GM23338 (cell line): ENCODE results near the gene KIF18B. TPM values are rescaled to one million over a fixed set of nuclear protein-coding genes. Genes with fewer than 3 reads are reported as not detected.

Experiments used
- ATAC-seq: fragments of 200-7000 bp; cut with Tn5 transposase; 3 replicates; pipeline ENCODE4 v1.9.1; 2020
- DNase-seq: peaks from one replicate; pipeline ENCODE4 v3.0.0-alpha.2; 2015; ENCODE audit warnings: low spot score
- H2AFZ ChIP-seq: fragments of 200-600 bp; sonication (generic); 2 replicates; pipeline ENCODE4 v1.8.0; 2016; ENCODE audit warnings: antibody characterized with exemption, mild to moderate bottlenecking, moderate library complexity
- H3F3A ChIP-seq: fragments of 200-600 bp; sonication (generic); replicated peaks from 2 replicates; pipeline ENCODE4 v1.8.0; 2017; ENCODE audit warnings: antibody characterized with exemption, mixed run types, low read depth
- H3K27ac ChIP-seq: fragments of 200-600 bp; sonication (generic); 2 replicates; pipeline ENCODE4 v1.6.1; 2016; ENCODE audit warnings: low read depth
- H3K27me3 ChIP-seq: fragments of 200-600 bp; sonication (generic); 2 replicates; pipeline ENCODE4 v1.8.0; 2016; ENCODE audit warnings: mild to moderate bottlenecking, mixed run types, moderate library complexity; ENCODE audit not compliant: insufficient read depth
- H3K36me3 ChIP-seq: fragments of 200-600 bp; sonication (generic); 2 replicates; pipeline ENCODE4 v1.8.0; 2016; ENCODE audit warnings: mild to moderate bottlenecking; ENCODE audit not compliant: insufficient read depth
- H3K4me1 ChIP-seq: fragments of 200-600 bp; sonication (generic); 2 replicates; pipeline ENCODE4 v1.8.0; 2016; ENCODE audit warnings: mild to moderate bottlenecking, moderate library complexity; ENCODE audit not compliant: insufficient read depth
- H3K4me2 ChIP-seq: fragments of 200-600 bp; sonication (generic); 2 replicates; pipeline ENCODE4 v1.7.1; 2017; ENCODE audit warnings: mixed run types
- H3K4me3 ChIP-seq: fragments of 200-600 bp; sonication (generic); 2 replicates; pipeline ENCODE4 v1.6.1; 2016; ENCODE audit warnings: mixed run types
- H3K79me2 ChIP-seq: fragments of 200-600 bp; sonication (generic); replicated peaks from 2 replicates; pipeline ENCODE4 v1.8.0; 2017; ENCODE audit warnings: mild to moderate bottlenecking; ENCODE audit not compliant: insufficient read depth
- H3K9me2 ChIP-seq: fragments of 200-600 bp; sonication (generic); 2 replicates; pipeline ENCODE4 v1.8.0; 2017; ENCODE audit not compliant: insufficient read depth
- H4K20me1 ChIP-seq: fragments of 200-600 bp; sonication (generic); replicated peaks from 2 replicates; pipeline ENCODE4 v1.8.0; 2017; ENCODE audit warnings: mild to moderate bottlenecking; ENCODE audit not compliant: insufficient read depth
- H3K27ac Mint-ChIP-seq: 2 replicates; pipeline ENCODE4 v1.8.0; 2020; ENCODE audit warnings: inconsistent platforms, mild to moderate bottlenecking, moderate library complexity, mixed read lengths
- H3K27me3 Mint-ChIP-seq: 3 replicates; pipeline ENCODE4 v1.8.0; 2022; ENCODE audit warnings: low read depth, mild to moderate bottlenecking, moderate library complexity, mixed read lengths, inconsistent platforms; ENCODE audit not compliant: insufficient read depth, poor library complexity
- H3K36me3 Mint-ChIP-seq: 3 replicates; pipeline ENCODE4 v1.8.0; 2021; ENCODE audit warnings: low read depth, mild to moderate bottlenecking, inconsistent platforms, moderate library complexity, mixed read lengths
- H3K4me1 Mint-ChIP-seq: 3 replicates; pipeline ENCODE4 v1.8.0; 2020; ENCODE audit warnings: mild to moderate bottlenecking, inconsistent platforms, mixed read lengths
- H3K4me3 Mint-ChIP-seq: 3 replicates; pipeline ENCODE4 v1.8.0; 2021; ENCODE audit warnings: moderate library complexity, mild to moderate bottlenecking, inconsistent platforms, mixed read lengths
- H3K9me3 Mint-ChIP-seq: 3 replicates; pipeline ENCODE4 v1.8.0; 2020; ENCODE audit warnings: moderate library complexity, mild to moderate bottlenecking, inconsistent platforms, mixed read lengths
- CREB1 ChIP-seq: fragments of 250-450 bp; sonication (Bioruptor Pico); IDR thresholded peaks from 2 replicates; pipeline ENCODE4 v1.5.0; 2020; ENCODE audit warnings: low read depth, mild to moderate bottlenecking, moderate library complexity
- EZH2 ChIP-seq: fragments of 200-600 bp; sonication (generic); IDR thresholded peaks from one replicate; pipeline ENCODE4 v1.8.0; 2017; ENCODE audit warnings: antibody characterized with exemption, mild to moderate bottlenecking, low read depth; ENCODE audit not compliant: unreplicated experiment
- EZH2phosphoT487 ChIP-seq: fragments of 200-600 bp; sonication (generic); IDR thresholded peaks from one replicate; pipeline ENCODE4 v1.8.1; 2018; ENCODE audit warnings: antibody characterized with exemption; ENCODE audit not compliant: unreplicated experiment
- JUNB ChIP-seq: IDR thresholded peaks from one replicate; pipeline ENCODE4 v1.6.1; 2016; ENCODE audit warnings: antibody characterized with exemption; ENCODE audit not compliant: unreplicated experiment
- NANOG ChIP-seq: IDR thresholded peaks from 2 replicates; pipeline ENCODE4 v1.6.1; 2016; ENCODE audit warnings: antibody characterized with exemption, borderline replicate concordance
- POLR2AphosphoS5 ChIP-seq: IDR thresholded peaks from 2 replicates; pipeline ENCODE4 v1.6.1; 2016; ENCODE audit warnings: antibody characterized with exemption, low read depth
- STAT1 ChIP-seq: IDR thresholded peaks from one replicate; pipeline ENCODE4 v1.6.1; 2016; ENCODE audit warnings: antibody characterized with exemption; ENCODE audit not compliant: unreplicated experiment
- ZNF331 ChIP-seq: fragments of 250-450 bp; sonication (Bioruptor Pico); IDR thresholded peaks from 2 replicates; pipeline ENCODE4 v1.5.0; 2020; ENCODE audit warnings: low read depth, mild to moderate bottlenecking, moderate library complexity
- polyA plus RNA-seq: library from polyadenylated mRNA; unstranded; fragments of >200 nt; fragmentation: Nextera tagmentation; extraction: Ambion mirVana; gene quantifications from 2 replicates; pipeline ENCODE4 v1.2.1, GENCODE V29; 2016
- total RNA-seq: library from RNA; depleted of rRNA; stranded (reverse); fragments of >200 nt; shearing (Covaris generic); gene quantifications from 2 replicates; pipeline ENCODE4 v1.2.3, GENCODE V29; 2014
- TF ChIP-seq, protein P1 (sequence below): fragments of 250-450 bp; sonication (Bioruptor Pico); IDR thresholded peaks from 2 replicates; pipeline ENCODE4 v1.5.0; 2020; ENCODE audit warnings: mild to moderate bottlenecking, moderate library complexity
- TF ChIP-seq, protein P2 (sequence below): IDR thresholded peaks from one replicate; pipeline ENCODE4 v1.6.1; 2018; ENCODE audit warnings: antibody characterized with exemption; ENCODE audit not compliant: unreplicated experiment
- TF ChIP-seq, protein P3 (sequence below), 2 experiments: fragments of 200-600 bp in 1 of 2; sonication (generic) in 1 of 2; conservative IDR thresholded peaks; 2 replicates each; pipeline versions ENCODE4 v1.5.1 to v1.6.1; 2016 to 2017; ENCODE audit warnings: antibody characterized with exemption in 2 of 2, low read depth in 2 of 2, mild to moderate bottlenecking in 2 of 2, moderate library complexity in 1 of 2
- TF ChIP-seq, protein P4 (sequence below): IDR thresholded peaks from 2 replicates; pipeline ENCODE4 v1.6.1; 2016; ENCODE audit warnings: antibody characterized with exemption

The KIF18B gene
- total and polyA plus RNA-seq, 2 experiments from 2014 or later: 14.1 to 28.4 TPM

DNA sequence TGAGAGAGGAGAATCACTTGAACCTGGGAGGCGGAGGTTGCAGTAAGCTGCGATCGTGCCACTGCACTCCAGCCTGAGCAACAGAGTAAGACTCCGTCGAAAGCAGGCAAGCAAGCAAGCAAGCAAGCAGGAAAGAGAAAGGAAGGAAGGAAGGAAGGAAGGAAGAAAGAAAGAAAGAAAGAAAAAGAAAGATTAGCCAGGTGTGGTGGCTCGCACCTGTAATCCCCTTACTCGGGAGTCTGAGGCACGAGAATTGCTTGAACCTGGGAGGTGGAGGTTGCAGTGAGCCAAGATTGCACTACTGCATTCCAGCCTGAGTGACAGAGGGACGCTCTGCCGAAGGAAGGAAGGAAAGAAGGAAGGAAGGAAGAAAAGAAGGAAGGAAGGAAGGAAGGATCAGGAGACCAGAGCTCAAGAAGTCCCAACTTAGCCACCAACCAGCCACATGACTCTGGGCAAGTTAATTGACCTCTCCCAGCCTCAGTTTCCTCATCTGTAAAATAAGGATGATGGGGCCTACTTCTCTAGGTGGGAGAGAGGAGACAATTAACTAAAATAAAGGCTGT lies 38.7 kb downstream of the KIF18B start (continued):
- TF ChIP-seq, protein P1, sequence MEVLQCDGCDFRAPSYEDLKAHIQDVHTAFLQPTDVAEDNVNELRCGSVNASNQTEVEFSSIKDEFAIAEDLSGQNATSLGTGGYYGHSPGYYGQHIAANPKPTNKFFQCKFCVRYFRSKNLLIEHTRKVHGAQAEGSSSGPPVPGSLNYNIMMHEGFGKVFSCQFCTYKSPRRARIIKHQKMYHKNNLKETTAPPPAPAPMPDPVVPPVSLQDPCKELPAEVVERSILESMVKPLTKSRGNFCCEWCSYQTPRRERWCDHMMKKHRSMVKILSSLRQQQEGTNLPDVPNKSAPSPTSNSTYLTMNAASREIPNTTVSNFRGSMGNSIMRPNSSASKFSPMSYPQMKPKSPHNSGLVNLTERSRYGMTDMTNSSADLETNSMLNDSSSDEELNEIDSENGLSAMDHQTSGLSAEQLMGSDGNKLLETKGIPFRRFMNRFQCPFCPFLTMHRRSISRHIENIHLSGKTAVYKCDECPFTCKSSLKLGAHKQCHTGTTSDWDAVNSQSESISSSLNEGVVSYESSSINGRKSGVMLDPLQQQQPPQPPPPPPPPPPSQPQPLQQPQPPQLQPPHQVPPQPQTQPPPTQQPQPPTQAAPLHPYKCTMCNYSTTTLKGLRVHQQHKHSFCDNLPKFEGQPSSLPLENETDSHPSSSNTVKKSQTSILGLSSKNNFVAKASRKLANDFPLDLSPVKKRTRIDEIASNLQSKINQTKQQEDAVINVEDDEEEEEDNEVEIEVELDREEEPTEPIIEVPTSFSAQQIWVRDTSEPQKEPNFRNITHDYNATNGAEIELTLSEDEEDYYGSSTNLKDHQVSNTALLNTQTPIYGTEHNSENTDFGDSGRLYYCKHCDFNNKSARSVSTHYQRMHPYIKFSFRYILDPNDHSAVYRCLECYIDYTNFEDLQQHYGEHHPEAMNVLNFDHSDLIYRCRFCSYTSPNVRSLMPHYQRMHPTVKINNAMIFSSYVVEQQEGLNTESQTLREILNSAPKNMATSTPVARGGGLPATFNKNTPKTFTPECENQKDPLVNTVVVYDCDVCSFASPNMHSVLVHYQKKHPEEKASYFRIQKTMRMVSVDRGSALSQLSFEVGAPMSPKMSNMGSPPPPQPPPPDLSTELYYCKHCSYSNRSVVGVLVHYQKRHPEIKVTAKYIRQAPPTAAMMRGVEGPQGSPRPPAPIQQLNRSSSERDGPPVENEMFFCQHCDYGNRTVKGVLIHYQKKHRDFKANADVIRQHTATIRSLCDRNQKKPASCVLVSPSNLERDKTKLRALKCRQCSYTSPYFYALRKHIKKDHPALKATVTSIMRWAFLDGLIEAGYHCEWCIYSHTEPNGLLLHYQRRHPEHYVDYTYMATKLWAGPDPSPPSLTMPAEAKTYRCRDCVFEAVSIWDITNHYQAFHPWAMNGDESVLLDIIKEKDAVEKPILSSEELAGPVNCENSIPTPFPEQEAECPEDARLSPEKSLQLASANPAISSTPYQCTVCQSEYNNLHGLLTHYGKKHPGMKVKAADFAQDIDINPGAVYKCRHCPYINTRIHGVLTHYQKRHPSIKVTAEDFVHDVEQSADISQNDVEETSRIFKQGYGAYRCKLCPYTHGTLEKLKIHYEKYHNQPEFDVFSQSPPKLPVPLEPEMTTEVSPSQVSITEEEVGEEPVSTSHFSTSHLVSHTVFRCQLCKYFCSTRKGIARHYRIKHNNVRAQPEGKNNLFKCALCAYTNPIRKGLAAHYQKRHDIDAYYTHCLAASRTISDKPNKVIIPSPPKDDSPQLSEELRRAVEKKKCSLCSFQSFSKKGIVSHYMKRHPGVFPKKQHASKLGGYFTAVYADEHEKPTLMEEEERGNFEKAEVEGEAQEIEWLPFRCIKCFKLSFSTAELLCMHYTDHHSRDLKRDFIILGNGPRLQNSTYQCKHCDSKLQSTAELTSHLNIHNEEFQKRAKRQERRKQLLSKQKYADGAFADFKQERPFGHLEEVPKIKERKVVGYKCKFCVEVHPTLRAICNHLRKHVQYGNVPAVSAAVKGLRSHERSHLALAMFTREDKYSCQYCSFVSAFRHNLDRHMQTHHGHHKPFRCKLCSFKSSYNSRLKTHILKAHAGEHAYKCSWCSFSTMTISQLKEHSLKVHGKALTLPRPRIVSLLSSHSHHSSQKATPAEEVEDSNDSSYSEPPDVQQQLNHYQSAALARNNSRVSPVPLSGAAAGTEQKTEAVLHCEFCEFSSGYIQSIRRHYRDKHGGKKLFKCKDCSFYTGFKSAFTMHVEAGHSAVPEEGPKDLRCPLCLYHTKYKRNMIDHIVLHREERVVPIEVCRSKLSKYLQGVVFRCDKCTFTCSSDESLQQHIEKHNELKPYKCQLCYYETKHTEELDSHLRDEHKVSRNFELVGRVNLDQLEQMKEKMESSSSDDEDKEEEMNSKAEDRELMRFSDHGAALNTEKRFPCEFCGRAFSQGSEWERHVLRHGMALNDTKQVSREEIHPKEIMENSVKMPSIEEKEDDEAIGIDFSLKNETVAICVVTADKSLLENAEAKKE: no peak

DNA sequence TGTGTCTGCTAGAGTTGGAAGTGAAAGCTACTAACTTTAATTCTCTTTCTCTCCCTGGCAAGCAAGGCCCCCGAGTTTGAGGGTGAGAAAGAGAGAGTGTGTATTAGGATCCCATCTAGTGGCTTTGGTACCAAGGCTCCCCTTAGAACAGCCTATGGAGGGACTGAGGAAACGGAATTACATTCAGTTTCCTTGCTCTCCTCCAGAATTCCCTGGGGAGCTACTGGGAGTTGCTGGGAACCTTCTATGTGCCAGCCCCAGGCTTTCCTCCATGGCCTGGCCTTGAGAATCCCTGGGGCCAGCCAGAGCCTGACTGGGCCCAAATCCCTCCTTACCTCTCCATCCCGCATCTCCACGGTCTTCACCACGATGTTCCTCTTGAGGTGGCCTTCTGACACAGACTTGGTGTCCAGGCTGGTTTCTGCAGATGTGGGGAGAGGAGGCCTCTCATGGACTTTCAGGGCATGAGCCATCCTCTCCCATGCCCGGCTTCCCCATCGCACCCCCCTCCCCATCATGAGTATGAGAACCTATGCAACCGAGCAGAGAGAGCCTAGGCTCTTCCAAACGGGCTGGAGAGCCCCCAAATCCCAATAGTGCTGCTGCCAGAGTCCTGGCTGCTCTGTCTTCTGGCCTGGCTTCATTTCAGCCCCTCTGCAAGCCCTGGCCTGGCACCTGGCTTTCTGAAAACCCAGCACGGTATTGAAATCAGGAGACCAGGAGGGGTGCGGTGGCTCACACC lies 39.7 kb downstream of the KIF18B start:
- H3K79me2 ChIP-seq: no peaks in the 10 kb centered on the region
- no peak for TF ChIP-seq EZH2phosphoT487
- TF ChIP-seq, protein P2, sequence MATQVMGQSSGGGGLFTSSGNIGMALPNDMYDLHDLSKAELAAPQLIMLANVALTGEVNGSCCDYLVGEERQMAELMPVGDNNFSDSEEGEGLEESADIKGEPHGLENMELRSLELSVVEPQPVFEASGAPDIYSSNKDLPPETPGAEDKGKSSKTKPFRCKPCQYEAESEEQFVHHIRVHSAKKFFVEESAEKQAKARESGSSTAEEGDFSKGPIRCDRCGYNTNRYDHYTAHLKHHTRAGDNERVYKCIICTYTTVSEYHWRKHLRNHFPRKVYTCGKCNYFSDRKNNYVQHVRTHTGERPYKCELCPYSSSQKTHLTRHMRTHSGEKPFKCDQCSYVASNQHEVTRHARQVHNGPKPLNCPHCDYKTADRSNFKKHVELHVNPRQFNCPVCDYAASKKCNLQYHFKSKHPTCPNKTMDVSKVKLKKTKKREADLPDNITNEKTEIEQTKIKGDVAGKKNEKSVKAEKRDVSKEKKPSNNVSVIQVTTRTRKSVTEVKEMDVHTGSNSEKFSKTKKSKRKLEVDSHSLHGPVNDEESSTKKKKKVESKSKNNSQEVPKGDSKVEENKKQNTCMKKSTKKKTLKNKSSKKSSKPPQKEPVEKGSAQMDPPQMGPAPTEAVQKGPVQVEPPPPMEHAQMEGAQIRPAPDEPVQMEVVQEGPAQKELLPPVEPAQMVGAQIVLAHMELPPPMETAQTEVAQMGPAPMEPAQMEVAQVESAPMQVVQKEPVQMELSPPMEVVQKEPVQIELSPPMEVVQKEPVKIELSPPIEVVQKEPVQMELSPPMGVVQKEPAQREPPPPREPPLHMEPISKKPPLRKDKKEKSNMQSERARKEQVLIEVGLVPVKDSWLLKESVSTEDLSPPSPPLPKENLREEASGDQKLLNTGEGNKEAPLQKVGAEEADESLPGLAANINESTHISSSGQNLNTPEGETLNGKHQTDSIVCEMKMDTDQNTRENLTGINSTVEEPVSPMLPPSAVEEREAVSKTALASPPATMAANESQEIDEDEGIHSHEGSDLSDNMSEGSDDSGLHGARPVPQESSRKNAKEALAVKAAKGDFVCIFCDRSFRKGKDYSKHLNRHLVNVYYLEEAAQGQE: no peak
- no peak for TF ChIP-seq NANOG
- no peak for TF ChIP-seq STAT1
- no peak for TF ChIP-seq POLR2AphosphoS5
- TF ChIP-seq, protein P3, sequence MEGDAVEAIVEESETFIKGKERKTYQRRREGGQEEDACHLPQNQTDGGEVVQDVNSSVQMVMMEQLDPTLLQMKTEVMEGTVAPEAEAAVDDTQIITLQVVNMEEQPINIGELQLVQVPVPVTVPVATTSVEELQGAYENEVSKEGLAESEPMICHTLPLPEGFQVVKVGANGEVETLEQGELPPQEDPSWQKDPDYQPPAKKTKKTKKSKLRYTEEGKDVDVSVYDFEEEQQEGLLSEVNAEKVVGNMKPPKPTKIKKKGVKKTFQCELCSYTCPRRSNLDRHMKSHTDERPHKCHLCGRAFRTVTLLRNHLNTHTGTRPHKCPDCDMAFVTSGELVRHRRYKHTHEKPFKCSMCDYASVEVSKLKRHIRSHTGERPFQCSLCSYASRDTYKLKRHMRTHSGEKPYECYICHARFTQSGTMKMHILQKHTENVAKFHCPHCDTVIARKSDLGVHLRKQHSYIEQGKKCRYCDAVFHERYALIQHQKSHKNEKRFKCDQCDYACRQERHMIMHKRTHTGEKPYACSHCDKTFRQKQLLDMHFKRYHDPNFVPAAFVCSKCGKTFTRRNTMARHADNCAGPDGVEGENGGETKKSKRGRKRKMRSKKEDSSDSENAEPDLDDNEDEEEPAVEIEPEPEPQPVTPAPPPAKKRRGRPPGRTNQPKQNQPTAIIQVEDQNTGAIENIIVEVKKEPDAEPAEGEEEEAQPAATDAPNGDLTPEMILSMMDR (conservative IDR thresholded peaks at IDR 0.05; ENCODE audit: low read depth in 2 of 2): no peak
- TF ChIP-seq EZH2: no peak
- no peak for TF ChIP-seq JUNB
- TF ChIP-seq ZNF331: no peak
- TF ChIP-seq, protein P4, sequence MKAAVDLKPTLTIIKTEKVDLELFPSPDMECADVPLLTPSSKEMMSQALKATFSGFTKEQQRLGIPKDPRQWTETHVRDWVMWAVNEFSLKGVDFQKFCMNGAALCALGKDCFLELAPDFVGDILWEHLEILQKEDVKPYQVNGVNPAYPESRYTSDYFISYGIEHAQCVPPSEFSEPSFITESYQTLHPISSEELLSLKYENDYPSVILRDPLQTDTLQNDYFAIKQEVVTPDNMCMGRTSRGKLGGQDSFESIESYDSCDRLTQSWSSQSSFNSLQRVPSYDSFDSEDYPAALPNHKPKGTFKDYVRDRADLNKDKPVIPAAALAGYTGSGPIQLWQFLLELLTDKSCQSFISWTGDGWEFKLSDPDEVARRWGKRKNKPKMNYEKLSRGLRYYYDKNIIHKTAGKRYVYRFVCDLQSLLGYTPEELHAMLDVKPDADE: no peak
- TF ChIP-seq CREB1 (CRISPR knock-in tag): no peak

More for the DNA sequence above, 39.7 kb downstream of the KIF18B start:
- H3K27ac Mint-ChIP-seq: no peak overlapping the region
- no peaks in the 10 kb centered on the region; the same call in none of the 2 replicates for H3K4me1 ChIP-seq
- H3K9me2 ChIP-seq: no peaks in the 10 kb centered on the region
- H3K36me3 ChIP-seq: no peaks in the 10 kb centered on the region
- H3K4me2 ChIP-seq: no peak overlapping the region
- peaks cover 19% of the 10 kb centered on the region for H3K4me1 Mint-ChIP-seq
- no peak overlapping the region for H2AFZ ChIP-seq
- H3K9me3 Mint-ChIP-seq: no peaks in the 10 kb centered on the region
- peaks cover 10% of the 10 kb centered on the region; the same call in 1 of the 2 replicates for H3F3A ChIP-seq
- DNase-seq (no peak), ATAC-seq (no peak)
- no peak overlapping the region for H3K4me3 ChIP-seq
- H3K27me3 Mint-ChIP-seq: peaks cover 28% of the 10 kb centered on the region
- no peaks in the 10 kb centered on the region for H4K20me1 ChIP-seq
- no peak overlapping the region for H3K27ac ChIP-seq
- no peaks in the 10 kb centered on the region for H3K36me3 Mint-ChIP-seq
- peaks cover 15% of the 10 kb centered on the region for H3K27me3 ChIP-seq
- no peak overlapping the region for H3K4me3 Mint-ChIP-seq
